Measurements from ENCODE around the gene GTPBP1.

The GTPBP1 gene

GRCh38 chr22:38681582-38682335 is 24.0 kb upstream of the GTPBP1 start, which contains the start of gene TOMM22:
Gene TOMM22 (plus strand): TSS chr22:38681957. CDS start chr22:38681979, 22 bp downstream.
- 0% methylated on average over 53 of the region's 60 CpGs for WGBS (ENCODE audit: insufficient coverage)
- CTCF ChIA-PET, result interaction anchor here (0.6 to 4.1 kb wide), 7 partner anchors 10 to 268 kb away, joined by 3 to 40 read pairs (median 5); partner anchors contain the start of genes CBY1 and FAM227A
- peak; percentile 79 to 87 (median 84) for DNase-seq
- POLR2A ChIA-PET, result interaction anchor here (0.7 to 1.7 kb wide), 4 partner anchors 12 to 43 kb away, joined by 3 to 7 read pairs (median 4); partner anchors contain the start of gene GTPBP1
- peak within 1 kb of the TSS; percentile 84 to 99 (median 98) for H3K4me3 ChIP-seq (ENCODE audit: control insufficient read depth in 1 of 7, extremely low read depth in 1 of 7, insufficient read depth in 4 of 7, low read depth in 2 of 7, low read length in 6 of 7)
- no peaks in the 10 kb centered on the region for H3K9me3 ChIP-seq (ENCODE audit: control extremely low read depth in 1 of 5, control insufficient read depth in 4 of 5, insufficient read depth in 2 of 5, low read depth in 1 of 5, low read length in 4 of 5)
- peak within 1 kb of the TSS; percentile 68 to 86 for H3K27ac ChIP-seq (ENCODE audit: insufficient read depth in 1 of 2, low read depth in 1 of 2, low read length in 2 of 2, poor library complexity in 1 of 2, severe bottlenecking in 2 of 2)
- peaks cover 6 to 13% (median 10%) of the 10 kb centered on the region in 4 experiments for H3K4me1 ChIP-seq (ENCODE audit: control extremely low read depth in 1 of 4, control insufficient read depth in 4 of 4, insufficient read depth in 4 of 4, low read length in 3 of 4)
- H3K27me3 ChIP-seq (replicated peaks in 2 of 5; ENCODE audit: control insufficient read depth in 4 of 5, insufficient read depth in 5 of 5, low read length in 4 of 5), result no peaks in the 10 kb centered on the region
- peaks cover 3 to 36% (median 32%) of the 10 kb centered on the region in 4 experiments for H3K36me3 ChIP-seq (ENCODE audit: control insufficient read depth in 4 of 4, insufficient read depth in 4 of 4, low read length in 3 of 4)

GRCh38 chr22:38684895-38685294 is 20.8 kb upstream of the GTPBP1 start:
- Histone ChIP-seq H3K27me3 (replicated peaks in 2 of 5; ENCODE audit: control insufficient read depth in 4 of 5, insufficient read depth in 5 of 5, low read length in 4 of 5) (no peaks in the 10 kb centered on the region), H3K36me3 (ENCODE audit: control insufficient read depth in 4 of 4, insufficient read depth in 4 of 4, low read length in 3 of 4) (peaks cover 5 to 62% (median 51%) of the 10 kb centered on the region in 4 experiments), H3K4me1 (ENCODE audit: control extremely low read depth in 1 of 4, control insufficient read depth in 4 of 4, insufficient read depth in 4 of 4, low read length in 3 of 4) (peaks cover 6 to 13% (median 10%) of the 10 kb centered on the region in 4 experiments), H3K27ac (ENCODE audit: insufficient read depth in 1 of 2, low read depth in 1 of 2, low read length in 2 of 2, poor library complexity in 1 of 2, severe bottlenecking in 2 of 2) (no peak overlapping the region), H3K9me3 (ENCODE audit: control extremely low read depth in 1 of 5, control insufficient read depth in 4 of 5, insufficient read depth in 2 of 5, low read depth in 1 of 5, low read length in 4 of 5) (no peaks in the 10 kb centered on the region), H3K4me3 (ENCODE audit: control insufficient read depth in 1 of 7, extremely low read depth in 1 of 7, insufficient read depth in 4 of 7, low read depth in 2 of 7, low read length in 6 of 7) (no peak overlapping the region)
- CTCF ChIA-PET, result interaction anchor here (4.1 kb wide), 1 partner anchor 14 kb away, joined by 40 read pairs; no protein-coding TSS in a partner anchor
- DNase-seq, result no peak
- POLR2A ChIA-PET, result no interaction called here
- 98% methylated on average over 8 of the region's 9 CpGs for WGBS (ENCODE audit: insufficient coverage)

DNA sequence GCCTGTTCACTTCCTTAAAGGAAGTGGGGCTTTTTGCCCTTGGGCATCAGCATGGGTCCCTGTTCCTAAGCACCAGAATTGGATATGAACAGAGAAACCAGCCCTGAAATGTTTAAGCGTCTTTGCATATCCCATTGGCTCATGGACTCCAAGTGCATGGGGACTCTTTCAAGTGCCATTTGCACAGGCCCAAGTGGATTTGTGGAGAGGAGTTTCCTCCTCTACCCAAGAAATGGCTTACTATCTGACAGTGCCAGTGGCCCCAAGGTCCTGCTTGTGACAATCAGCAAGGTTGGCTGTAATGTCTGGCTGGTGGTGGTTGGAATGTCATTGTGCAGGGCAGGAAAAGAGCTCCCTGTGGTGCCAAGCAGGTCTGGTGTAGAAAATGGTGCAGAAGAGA is 20.0 kb upstream of the GTPBP1 start:
- Histone ChIP-seq H3K27me3 (replicated peaks in 2 of 5; ENCODE audit: control insufficient read depth in 4 of 5, insufficient read depth in 5 of 5, low read length in 4 of 5) (no peaks in the 10 kb centered on the region), H3K36me3 (ENCODE audit: control insufficient read depth in 4 of 4, insufficient read depth in 4 of 4, low read length in 3 of 4) (peaks cover 5 to 65% (median 51%) of the 10 kb centered on the region in 4 experiments), H3K4me3 (ENCODE audit: control insufficient read depth in 1 of 7, extremely low read depth in 1 of 7, insufficient read depth in 4 of 7, low read depth in 2 of 7, low read length in 6 of 7) (no peak overlapping the region), H3K9me3 (ENCODE audit: control extremely low read depth in 1 of 5, control insufficient read depth in 4 of 5, insufficient read depth in 2 of 5, low read depth in 1 of 5, low read length in 4 of 5) (no peaks in the 10 kb centered on the region), H3K27ac (ENCODE audit: insufficient read depth in 1 of 2, low read depth in 1 of 2, low read length in 2 of 2, poor library complexity in 1 of 2, severe bottlenecking in 2 of 2) (no peak overlapping the region), H3K4me1 (ENCODE audit: control extremely low read depth in 1 of 4, control insufficient read depth in 4 of 4, insufficient read depth in 4 of 4, low read length in 3 of 4) (peaks cover 6 to 13% (median 10%) of the 10 kb centered on the region in 4 experiments)
- CTCF ChIA-PET, result interaction anchor here (1.1 kb wide), 1 partner anchor 11 kb away, joined by 3 read pairs; no protein-coding TSS in a partner anchor
- POLR2A ChIA-PET, result no interaction called here
- WGBS (ENCODE audit: insufficient coverage), result 100% methylated on average over 1 of the region's 1 CpG
- no peak for DNase-seq

DNA sequence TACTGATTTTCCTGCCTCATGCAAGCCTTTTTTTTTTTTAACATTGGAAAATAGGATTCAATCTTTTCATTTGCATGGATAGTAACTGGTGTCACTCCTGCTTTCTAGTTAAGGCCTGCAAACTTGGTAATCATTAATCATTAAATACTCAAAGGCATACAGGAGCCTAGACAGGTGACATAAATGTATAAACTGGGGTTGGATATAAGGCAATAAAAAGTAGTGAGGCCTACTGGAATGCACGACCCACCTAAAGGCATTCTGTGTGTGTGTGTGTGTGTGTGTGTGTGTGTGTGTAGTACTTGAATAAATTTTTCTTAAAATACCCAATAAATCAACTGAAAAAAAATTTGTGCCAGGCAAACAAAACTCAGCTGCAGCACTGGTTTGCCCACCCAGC is 16.1 kb upstream of the GTPBP1 start:
- no peaks in the 10 kb centered on the region for H3K9me3 ChIP-seq (ENCODE audit: control extremely low read depth in 1 of 5, control insufficient read depth in 4 of 5, insufficient read depth in 2 of 5, low read depth in 1 of 5, low read length in 4 of 5)
- no peak for DNase-seq
- ChIA-PET POLR2A (interaction anchor here (0.7 to 1.0 kb wide), 2 partner anchors 9 to 656 kb away, joined by 3 to 4 read pairs; no protein-coding TSS in a partner anchor), CTCF (interaction anchor here (1.0 kb wide), 1 partner anchor 10 kb away, joined by 5 read pairs; no protein-coding TSS in a partner anchor)
- no peaks in the 10 kb centered on the region for H3K4me1 ChIP-seq (ENCODE audit: control extremely low read depth in 1 of 4, control insufficient read depth in 4 of 4, insufficient read depth in 4 of 4, low read length in 3 of 4)
- no peak overlapping the region for H3K27ac ChIP-seq (ENCODE audit: insufficient read depth in 1 of 2, low read depth in 1 of 2, low read length in 2 of 2, poor library complexity in 1 of 2, severe bottlenecking in 2 of 2)
- H3K4me3 ChIP-seq (ENCODE audit: control insufficient read depth in 1 of 7, extremely low read depth in 1 of 7, insufficient read depth in 4 of 7, low read depth in 2 of 7, low read length in 6 of 7), result no peak overlapping the region
- peaks cover 4 to 72% (median 40%) of the 10 kb centered on the region in 4 experiments for H3K36me3 ChIP-seq (ENCODE audit: control insufficient read depth in 4 of 4, insufficient read depth in 4 of 4, low read length in 3 of 4)
- no peaks in the 10 kb centered on the region for H3K27me3 ChIP-seq (replicated peaks in 2 of 5; ENCODE audit: control insufficient read depth in 4 of 5, insufficient read depth in 5 of 5, low read length in 4 of 5)
- no CpG with 5 or more reads among the region's 1 CpG for WGBS (ENCODE audit: insufficient coverage)

- POLR2A ChIA-PET, result interaction anchor here (1.1 kb wide), 1 partner anchor 12 kb away, joined by 3 read pairs; the partner anchor contains the start of gene TOMM22
- WGBS (ENCODE audit: insufficient coverage), result 90% methylated on average over 2 of the region's 2 CpGs
- Histone ChIP-seq H3K4me1 (ENCODE audit: control extremely low read depth in 1 of 4, control insufficient read depth in 4 of 4, insufficient read depth in 4 of 4, low read length in 3 of 4) (peaks cover under 1 to 32% (median 25%) of the 10 kb centered on the region in 4 experiments), H3K36me3 (ENCODE audit: control insufficient read depth in 4 of 4, insufficient read depth in 4 of 4, low read length in 3 of 4) (peaks cover 0 to 33% (median 8%) of the 10 kb centered on the region in 4 experiments), H3K27ac (ENCODE audit: insufficient read depth in 1 of 2, low read depth in 1 of 2, low read length in 2 of 2, poor library complexity in 1 of 2, severe bottlenecking in 2 of 2) (no peak overlapping the region), H3K9me3 (ENCODE audit: control extremely low read depth in 1 of 5, control insufficient read depth in 4 of 5, insufficient read depth in 2 of 5, low read depth in 1 of 5, low read length in 4 of 5) (no peaks in the 10 kb centered on the region), H3K4me3 (ENCODE audit: control insufficient read depth in 1 of 7, extremely low read depth in 1 of 7, insufficient read depth in 4 of 7, low read depth in 2 of 7, low read length in 6 of 7) (no peak overlapping the region), H3K27me3 (replicated peaks in 2 of 5; ENCODE audit: control insufficient read depth in 4 of 5, insufficient read depth in 5 of 5, low read length in 4 of 5) (no peaks in the 10 kb centered on the region)
- no peak for DNase-seq
- CTCF ChIA-PET, result interaction anchor here (1.6 kb wide), 1 partner anchor 12 kb away, joined by 5 read pairs; the partner anchor contains the start of gene TOMM22
Measured at GRCh38 chr22:38694049-38694448, 11.7 kb upstream of the GTPBP1 start.

- Histone ChIP-seq H3K27ac (ENCODE audit: insufficient read depth in 1 of 2, low read depth in 1 of 2, low read length in 2 of 2, poor library complexity in 1 of 2, severe bottlenecking in 2 of 2) (no peak overlapping the region), H3K4me3 (ENCODE audit: control insufficient read depth in 1 of 7, extremely low read depth in 1 of 7, insufficient read depth in 4 of 7, low read depth in 2 of 7, low read length in 6 of 7) (no peak overlapping the region), H3K9me3 (ENCODE audit: control extremely low read depth in 1 of 5, control insufficient read depth in 4 of 5, insufficient read depth in 2 of 5, low read depth in 1 of 5, low read length in 4 of 5) (no peaks in the 10 kb centered on the region), H3K36me3 (ENCODE audit: control insufficient read depth in 4 of 4, insufficient read depth in 4 of 4, low read length in 3 of 4) (peaks cover 0 to 25% (median 5%) of the 10 kb centered on the region in 4 experiments), H3K27me3 (replicated peaks in 2 of 5; ENCODE audit: control insufficient read depth in 4 of 5, insufficient read depth in 5 of 5, low read length in 4 of 5) (no peaks in the 10 kb centered on the region), H3K4me1 (ENCODE audit: control extremely low read depth in 1 of 4, control insufficient read depth in 4 of 4, insufficient read depth in 4 of 4, low read length in 3 of 4) (peaks cover 10 to 41% (median 34%) of the 10 kb centered on the region in 4 experiments)
- no peak for DNase-seq
- no CpG with 5 or more reads among the region's 3 CpGs for WGBS (ENCODE audit: insufficient coverage)
- ChIA-PET POLR2A (interaction anchor here (0.7 kb wide), 1 partner anchor 159 kb away, joined by 3 read pairs; no protein-coding TSS in a partner anchor), CTCF (interaction anchor here (0.9 kb wide), 1 partner anchor 11 kb away, joined by 3 read pairs; no protein-coding TSS in a partner anchor)
Measured at GRCh38 chr22:38694940-38695339, 10.8 kb upstream of the GTPBP1 start.
